Measurements from ENCODE around the gene POLR1A.

Gene POLR1A

DNA sequence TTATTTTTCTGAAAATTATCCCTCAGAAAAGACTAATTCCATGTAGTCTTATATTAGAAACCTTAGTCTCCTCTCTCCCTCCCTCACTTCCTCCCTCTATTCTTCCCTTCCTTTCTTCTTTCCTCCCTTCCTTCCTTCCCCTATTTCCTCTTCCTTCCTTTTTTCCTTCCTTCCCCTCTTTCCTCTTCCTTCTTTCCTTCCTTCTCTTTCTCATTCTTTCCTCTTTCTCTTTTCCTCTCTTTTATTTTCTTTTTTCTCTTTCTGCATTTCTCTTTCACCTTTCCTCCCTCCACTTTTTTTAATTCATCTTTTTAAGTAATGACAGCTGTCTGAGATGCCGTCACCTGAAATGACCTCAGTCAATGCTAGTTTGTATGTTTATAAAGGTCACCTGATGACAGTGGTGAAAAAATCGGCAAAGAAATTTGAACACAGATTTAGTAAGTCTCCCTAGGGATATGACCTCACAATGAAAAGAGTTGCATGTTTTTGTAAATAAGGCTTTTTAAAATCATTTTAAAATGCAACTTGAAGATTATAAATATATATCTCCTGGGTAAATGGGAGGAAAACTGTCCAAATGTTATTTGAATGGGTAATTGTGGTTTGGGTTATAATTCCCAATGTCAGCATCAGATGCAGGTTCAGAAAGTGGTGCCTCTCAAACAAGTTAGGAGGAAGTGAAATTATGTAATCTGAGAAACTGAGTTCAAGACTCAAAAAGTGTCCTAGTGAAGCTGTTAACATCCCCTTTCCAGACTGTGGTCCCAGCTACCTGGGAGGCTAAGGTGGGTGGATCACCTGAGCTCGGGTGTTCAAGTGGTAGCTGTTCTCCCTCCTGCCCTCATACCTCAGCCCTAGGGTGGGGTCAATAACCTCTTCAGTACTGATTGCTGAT lies 126.6 kb downstream of the POLR1A start:
- no peak for DNase-seq (ENCODE audit: low spot score)

DNA sequence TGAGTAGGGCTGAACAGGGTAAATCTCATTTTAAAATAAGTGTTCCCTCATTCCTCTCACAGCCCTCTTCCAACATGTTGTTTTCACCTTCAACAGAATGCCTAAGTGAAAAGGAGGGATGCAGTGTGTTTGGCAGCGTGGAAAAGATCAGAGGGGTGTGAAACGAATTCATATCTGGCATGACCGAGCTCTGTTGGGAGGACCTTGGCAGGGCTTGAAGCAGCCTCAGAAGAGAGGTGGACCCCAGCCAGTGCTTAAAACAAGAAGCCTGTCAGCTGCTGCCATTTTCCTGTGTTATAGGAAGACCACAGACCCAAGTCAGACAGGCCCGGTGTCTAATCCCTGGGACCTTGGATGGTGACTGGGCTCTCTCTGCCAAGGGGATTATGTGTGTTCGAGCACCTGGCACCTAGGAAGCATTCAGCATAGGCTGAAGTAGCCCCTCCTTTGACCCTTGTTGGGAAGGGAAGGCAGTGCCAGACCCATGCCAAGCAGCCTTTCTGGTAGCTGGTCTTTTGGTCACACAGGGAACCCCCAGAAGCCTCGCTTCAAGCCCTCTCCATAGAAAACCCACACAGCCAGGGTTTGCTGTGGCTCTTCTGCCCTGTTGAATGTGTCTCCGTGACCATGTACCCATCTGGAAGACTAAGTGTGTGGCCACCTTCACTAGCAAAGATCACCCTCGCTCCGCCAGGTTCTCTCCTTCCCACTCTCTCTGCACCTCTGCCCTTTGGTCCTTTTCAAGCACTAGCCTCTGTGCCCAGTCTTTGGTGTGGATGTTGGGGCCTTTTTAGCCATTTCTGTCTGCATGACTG lies 129.4 kb downstream of the POLR1A start:
- no peak for DNase-seq (ENCODE audit: low spot score)

DNA sequence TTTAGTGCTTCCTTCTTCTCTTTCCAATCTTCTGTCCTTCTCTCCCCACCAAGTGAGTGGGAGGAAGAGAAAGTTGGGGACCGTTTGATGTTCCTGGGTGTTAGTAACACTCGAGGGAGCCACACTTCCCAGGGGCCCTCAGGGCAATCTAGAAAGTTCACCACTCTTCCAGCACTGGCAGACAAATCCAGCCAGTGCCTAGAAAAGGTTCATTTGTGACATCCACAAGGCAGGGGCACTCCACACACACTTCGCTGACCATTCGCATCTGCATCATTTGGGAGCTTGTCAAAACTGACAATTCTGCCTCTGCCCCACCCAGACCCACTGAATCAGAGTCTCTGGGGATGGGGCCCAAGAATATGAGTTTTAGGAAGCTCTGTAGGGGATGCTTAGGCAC lies 130.1 kb downstream of the POLR1A start:
- DNase-seq (ENCODE audit: low spot score): no peak

DNA sequence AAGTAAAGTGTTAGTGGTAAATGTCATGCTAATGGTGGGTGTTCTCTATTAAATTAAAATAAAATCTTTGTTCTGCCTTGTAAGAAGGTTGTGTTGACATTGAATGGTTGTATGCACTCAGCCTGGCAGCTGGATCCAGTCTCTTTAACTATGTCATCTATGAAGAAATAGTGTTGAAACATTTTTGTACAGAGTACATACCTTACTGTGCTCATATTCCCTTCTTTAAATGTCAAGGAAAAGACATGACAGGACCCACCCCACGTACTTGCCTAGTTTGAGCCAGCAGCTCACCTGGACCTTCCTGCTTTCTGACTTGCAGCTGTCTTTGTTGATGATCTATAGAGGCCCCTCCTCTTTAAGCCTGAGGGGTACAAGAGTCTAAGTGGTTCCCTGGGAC lies 131.3 kb downstream of the POLR1A start:
- DNase-seq (ENCODE audit: low spot score): no peak

DNA sequence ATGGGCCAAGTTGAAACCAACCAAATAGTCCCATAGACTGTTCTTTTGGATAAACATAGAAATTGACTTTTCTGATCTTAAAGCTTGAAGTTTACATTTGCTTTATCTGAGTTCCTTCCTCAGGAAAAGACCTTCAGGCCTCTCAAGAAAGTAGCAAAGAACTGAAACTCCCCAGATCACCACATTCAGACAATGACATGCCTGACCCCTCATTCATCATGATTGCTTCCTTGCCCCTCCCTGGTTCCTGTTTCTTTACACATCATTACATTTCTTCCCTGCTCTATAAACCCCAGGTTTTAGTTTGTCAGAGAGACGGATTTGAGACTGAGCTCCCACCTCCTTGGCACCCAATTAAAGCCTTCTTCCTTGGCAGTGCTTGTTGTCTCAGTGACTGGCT lies 133.3 kb downstream of the POLR1A start:
- no peak for DNase-seq (ENCODE audit: low spot score)

DNA sequence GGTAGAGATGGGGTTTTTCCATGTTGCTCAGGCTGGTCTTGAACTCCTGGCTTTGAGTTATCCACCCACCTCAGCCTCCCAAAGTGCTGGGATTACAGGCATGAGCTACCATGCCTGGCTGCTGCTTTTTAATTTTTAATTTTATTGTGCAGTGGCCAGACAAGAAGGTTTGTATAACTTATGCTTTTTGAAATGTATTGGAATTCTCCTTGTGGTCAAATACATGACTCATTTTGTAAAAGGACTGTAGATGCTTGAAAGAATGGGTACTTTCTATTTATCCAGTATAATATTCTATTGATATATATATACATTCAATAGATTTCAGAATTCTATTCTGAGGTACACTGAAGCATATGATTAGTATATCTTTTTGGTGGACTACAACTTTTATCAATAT lies 134.3 kb downstream of the POLR1A start:
- DNase-seq (ENCODE audit: low spot score): no peak
